Activated T-cell treated with anti-CD3 and anti-CD28 coated beads, Interleukin-2, amount 50 U/mL, for 24 hours (primary cell): ENCODE measurements around the gene ABCB8.

ENCODE experiments used
- DNase-seq: peaks from one replicate; pipeline ENCODE4 v3.0.0-alpha.2; 2020
- H3K27ac Mint-ChIP-seq: 2 replicates; pipeline ENCODE4 v1.8.0; 2020; ENCODE audit warnings: mild to moderate bottlenecking, mixed read lengths
- H3K27me3 Mint-ChIP-seq: 2 replicates; pipeline ENCODE4 v1.8.0; 2020; ENCODE audit warnings: mixed read lengths
- H3K36me3 Mint-ChIP-seq: 2 replicates; pipeline ENCODE4 v1.8.0; 2020; ENCODE audit warnings: low read depth, mixed read lengths
- H3K4me1 Mint-ChIP-seq: 2 replicates; pipeline ENCODE4 v1.8.0; 2020; ENCODE audit warnings: low read depth, mixed read lengths
- H3K4me3 Mint-ChIP-seq: 2 replicates; pipeline ENCODE4 v1.8.0; 2020; ENCODE audit warnings: mild to moderate bottlenecking, moderate library complexity, mixed read lengths
- H3K9me3 Mint-ChIP-seq: 2 replicates; pipeline ENCODE4 v1.8.0; 2020; ENCODE audit warnings: mixed read lengths

The ABCB8 gene

DNA sequence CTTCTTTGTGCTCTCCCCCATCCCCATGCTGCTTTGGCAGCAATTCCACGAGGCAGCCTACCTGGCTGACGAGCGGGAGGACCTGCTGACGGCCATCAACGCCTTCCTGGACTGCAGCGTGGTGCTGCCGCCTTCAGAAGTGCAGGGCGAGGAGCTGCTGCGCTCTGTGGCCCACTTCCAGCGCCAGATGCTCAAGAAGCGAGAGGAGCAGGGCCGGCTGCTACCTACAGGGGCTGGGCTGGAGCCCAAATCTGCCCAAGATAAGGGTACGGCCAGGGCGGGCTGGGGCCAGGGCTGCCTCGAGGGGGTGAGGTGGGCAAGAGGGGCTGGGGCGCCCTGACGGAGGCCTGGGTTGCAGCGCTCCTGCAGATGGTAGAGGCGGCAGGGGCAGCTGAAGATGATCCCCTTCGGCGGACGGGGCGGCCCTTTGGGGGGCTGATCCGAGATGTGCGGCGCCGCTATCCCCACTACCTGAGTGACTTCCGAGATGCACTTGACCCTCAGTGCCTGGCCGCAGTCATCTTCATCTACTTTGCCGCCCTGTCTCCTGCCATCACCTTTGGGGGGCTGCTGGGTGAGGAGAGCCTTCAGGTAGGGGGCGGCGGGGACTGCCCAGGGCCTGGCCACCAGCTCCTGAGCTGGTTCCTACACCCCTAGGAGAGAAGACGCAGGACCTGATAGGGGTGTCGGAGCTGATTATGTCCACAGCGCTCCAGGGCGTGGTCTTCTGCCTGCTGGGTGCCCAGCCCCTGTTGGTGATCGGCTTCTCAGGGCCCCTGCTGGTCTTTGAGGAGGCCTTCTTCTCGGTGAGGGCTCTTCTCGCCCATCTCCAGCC, 43.0 kb downstream of the ABCB8 start:
- peaks cover 81% of the 10 kb centered on the region for H3K36me3 Mint-ChIP-seq

DNA sequence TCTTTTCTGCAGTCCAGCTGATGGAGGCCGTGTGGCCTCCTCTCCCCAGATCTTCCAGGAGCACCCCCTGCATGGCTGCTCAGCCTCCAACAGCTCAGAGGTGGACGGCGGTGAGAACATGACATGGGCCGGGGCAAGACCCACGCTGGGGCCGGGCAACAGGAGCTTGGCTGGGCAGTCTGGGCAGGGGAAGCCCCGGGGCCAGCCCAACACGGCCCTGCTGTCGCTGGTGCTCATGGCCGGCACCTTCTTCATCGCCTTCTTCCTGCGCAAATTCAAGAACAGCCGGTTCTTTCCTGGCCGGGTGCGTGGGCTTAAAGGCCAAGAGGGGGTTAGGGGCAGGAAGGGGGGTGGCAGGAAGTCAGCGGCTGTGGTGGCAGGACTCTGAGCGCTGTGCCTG, 45.7 kb downstream of the ABCB8 start:
- Mint-ChIP-seq H3K9me3 (no peaks in the 10 kb centered on the region), H3K4me1 (peaks cover 10% of the 10 kb centered on the region), H3K27ac (peak overlapping the region; percentile 47), H3K27me3 (no peaks in the 10 kb centered on the region), H3K36me3 (peaks cover 82% of the 10 kb centered on the region), H3K4me3 (no peak overlapping the region)
- no peak for DNase-seq

More for the DNA sequence above, 43.0 kb downstream of the ABCB8 start:
- Mint-ChIP-seq H3K27me3 (no peaks in the 10 kb centered on the region), H3K27ac (no peak overlapping the region), H3K4me3 (no peak overlapping the region), H3K9me3 (no peaks in the 10 kb centered on the region), H3K4me1 (no peaks in the 10 kb centered on the region)
- no peak for DNase-seq

DNA sequence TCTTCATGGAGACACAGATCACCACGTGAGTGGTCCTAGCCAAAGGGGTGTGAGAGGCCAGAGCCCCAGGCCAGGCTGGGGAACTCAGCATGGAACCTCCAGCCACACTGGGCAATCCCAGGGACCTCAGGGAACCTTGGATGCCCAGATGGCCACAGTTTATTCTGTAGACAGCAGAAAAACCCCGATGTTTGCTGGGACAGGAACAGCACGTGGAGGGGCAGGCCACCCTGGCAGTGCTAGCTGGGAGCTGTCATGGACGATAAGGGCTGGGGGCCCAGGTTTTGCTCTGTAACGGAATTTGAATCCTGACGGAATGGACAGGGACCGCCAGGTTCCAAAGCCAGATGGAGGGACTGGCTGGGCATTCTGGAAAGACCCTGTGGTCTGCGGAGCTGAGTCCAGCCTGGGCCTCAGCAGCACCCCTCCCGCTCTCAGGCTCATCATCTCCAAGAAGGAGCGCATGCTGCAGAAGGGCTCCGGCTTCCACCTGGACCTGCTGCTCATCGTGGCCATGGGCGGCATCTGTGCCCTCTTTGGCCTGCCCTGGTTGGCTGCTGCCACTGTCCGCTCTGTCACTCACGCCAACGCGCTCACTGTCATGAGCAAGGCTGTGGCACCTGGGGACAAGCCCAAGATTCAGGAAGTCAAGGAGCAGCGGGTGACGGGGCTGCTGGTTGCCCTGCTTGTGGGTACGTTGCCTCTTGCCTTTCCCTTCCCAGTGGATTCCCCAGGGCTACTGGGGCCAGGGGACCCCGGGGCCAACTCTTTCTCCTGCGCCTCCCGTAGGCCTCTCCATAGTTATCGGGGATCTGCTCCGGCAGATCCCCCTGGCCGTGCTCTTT, 46.8 kb downstream of the ABCB8 start:
- Mint-ChIP-seq H3K27me3 (no peaks in the 10 kb centered on the region), H3K4me3 (no peak overlapping the region), H3K27ac (no peak overlapping the region), H3K9me3 (no peaks in the 10 kb centered on the region), H3K4me1 (peaks cover 19% of the 10 kb centered on the region), H3K36me3 (peaks cover 81% of the 10 kb centered on the region)
- no peak for DNase-seq

DNA sequence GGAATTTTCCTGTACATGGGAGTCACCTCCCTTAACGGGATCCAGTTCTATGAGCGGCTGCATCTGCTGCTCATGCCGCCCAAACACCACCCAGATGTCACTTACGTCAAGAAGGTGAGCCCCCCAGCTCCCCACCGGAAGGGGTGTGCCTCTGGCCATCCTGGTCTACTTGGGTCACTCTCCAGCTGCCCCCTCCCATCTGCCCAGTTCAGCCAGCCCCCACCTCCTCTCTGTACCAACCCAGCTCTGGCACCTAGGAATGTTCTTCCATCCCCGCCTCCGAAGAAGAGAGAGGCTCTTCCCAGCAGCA, 47.4 kb downstream of the ABCB8 start:
- no peak overlapping the region for H3K4me3 Mint-ChIP-seq
- H3K27me3 Mint-ChIP-seq = no peaks in the 10 kb centered on the region
- peaks cover 19% of the 10 kb centered on the region for H3K4me1 Mint-ChIP-seq
- no peaks in the 10 kb centered on the region for H3K9me3 Mint-ChIP-seq
- H3K27ac Mint-ChIP-seq = no peak overlapping the region
- DNase-seq = no peak
- peaks cover 76% of the 10 kb centered on the region for H3K36me3 Mint-ChIP-seq

DNA sequence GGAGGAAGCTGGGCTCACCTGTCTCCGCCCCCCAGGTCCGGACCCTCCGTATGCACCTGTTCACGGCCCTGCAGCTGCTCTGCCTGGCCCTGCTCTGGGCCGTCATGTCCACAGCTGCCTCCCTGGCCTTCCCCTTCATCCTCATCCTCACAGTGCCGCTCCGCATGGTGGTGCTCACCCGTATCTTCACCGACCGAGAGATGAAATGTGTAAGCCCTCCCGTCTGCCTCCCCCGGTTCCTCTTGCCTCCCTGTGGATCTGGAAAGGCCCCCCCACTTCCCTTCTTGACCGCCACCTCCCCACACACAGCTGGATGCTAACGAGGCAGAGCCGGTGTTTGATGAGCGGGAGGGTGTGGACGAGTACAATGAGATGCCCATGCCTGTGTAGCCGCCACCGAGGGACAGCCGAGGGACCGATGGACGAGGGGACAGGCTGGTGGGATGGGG, 47.8 kb downstream of the ABCB8 start:
- Mint-ChIP-seq H3K4me1 (peaks cover 22% of the 10 kb centered on the region), H3K36me3 (peaks cover 72% of the 10 kb centered on the region), H3K4me3 (no peak overlapping the region), H3K27ac (peak overlapping the region; percentile 64), H3K9me3 (no peaks in the 10 kb centered on the region), H3K27me3 (no peaks in the 10 kb centered on the region)
- DNase-seq = no peak

DNA sequence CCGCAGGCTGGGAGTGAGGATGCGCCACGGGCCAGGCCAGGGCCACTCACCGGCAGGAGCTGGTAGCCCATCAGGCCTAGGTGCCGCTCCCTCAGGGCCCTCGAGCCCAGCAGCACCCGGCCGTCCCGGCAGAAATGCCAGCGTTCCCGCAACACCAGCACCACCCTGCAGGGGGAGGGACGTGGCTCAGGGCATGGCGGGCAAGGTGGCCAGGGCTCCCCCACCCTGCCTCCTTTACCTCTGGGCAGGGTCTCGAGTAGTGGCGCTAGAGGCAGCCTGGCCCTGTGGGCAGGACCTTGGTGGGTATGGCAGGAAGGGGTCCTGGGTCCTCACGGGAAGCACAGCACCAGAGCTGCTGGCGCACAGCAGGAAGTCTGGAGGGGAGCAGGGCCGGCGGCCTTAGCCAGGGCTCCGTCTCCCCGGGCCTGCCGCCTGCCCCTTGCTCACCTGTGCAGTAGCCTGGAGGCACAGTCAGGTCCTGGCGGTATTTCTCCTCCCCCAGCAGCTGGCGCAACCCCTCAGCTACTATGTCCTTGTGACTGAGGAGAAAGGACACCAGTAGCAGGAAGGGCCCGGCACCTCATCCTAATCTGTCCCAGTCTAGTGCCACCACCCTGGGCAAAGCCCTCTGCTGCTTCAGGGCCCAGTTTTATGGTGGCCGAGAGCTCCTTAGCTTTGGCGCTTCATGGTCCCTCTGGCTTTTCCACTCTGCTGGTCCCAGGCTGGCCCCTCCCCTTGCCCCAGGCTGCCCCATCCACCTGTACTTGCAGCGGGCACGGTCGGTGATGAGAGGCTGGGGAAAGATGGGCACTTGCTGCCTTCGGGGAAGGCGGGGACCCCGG, 48.8 kb downstream of the ABCB8 start:
- no peak overlapping the region for H3K4me3 Mint-ChIP-seq
- H3K27me3 Mint-ChIP-seq = no peaks in the 10 kb centered on the region
- H3K27ac Mint-ChIP-seq = no peak overlapping the region
- DNase-seq = no peak
- peaks cover 67% of the 10 kb centered on the region for H3K36me3 Mint-ChIP-seq
- H3K9me3 Mint-ChIP-seq = no peaks in the 10 kb centered on the region
- H3K4me1 Mint-ChIP-seq = peaks cover 27% of the 10 kb centered on the region

DNA sequence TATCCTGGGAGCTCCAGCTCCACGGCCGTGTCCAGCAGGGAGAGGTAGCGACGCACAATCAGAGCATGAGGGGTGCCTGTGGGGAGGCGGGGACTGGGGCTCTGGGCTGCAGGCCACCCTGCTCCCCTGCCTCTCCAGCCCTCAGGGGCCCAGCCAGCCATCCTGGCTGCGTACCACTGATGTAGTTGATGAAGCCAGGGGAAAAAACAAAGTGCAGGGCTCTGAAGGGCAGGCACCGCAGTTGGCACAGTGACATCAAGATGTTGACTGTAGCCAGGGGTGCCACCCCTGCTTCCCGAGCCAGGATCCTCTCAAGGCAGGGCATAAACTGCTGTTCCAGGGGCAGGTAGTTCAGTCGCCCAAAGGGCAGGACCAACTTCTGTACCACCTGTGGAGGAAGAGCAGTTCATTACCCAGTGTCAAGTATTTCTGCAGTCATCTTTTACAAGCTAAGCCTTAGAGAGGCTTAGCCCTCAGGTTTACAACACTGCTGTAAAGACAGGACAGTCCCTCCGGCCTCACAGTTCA, 49.5 kb downstream of the ABCB8 start:
- Mint-ChIP-seq H3K36me3 (peaks cover 66% of the 10 kb centered on the region), H3K27me3 (no peaks in the 10 kb centered on the region), H3K27ac (peak overlapping the region; percentile 77), H3K4me1 (peaks cover 33% of the 10 kb centered on the region), H3K9me3 (no peaks in the 10 kb centered on the region), H3K4me3 (peak overlapping the region; percentile 59)
- no peak for DNase-seq

DNA sequence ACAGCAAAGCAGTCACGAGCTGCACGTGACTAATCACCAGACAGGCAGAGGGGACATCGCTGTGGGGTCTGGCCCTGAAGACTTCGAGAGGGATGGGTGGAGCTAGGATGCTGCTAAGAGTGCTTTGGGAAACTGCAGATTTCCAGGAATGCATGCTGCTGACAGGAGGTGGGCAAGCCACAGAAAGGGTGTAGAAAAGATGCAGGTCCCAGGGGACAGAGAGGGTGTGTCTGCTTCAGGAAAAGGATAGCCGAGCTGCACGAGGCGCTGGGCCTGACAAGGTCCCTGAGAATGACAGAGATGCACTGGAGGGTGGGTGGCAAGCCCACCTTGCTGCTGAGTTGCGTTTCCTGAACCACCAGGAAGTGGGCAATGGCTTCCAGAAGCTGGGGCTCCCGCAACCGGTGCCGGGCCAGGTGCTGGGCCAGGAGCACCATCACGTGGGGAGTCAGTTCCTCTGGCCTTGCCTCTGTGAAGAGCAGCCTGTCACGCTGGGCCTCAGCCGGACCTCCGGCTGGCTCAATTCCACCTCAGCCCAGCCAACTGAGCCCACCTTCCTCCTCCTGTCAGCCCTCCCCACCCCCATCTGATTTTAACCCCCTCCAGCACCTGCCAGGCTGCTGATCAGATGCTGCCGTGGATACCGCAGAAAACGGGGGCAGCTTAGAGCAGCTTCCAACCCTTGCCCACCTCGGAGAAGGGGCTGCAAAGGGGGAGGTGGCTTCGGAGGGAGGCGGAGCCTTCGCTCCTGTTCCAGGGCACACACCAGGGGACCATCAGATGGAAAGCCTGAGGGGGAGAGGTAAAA, 50.2 kb downstream of the ABCB8 start:
- Mint-ChIP-seq H3K4me1 (peaks cover 36% of the 10 kb centered on the region), H3K27me3 (no peaks in the 10 kb centered on the region), H3K36me3 (peaks cover 69% of the 10 kb centered on the region), H3K4me3 (peak overlapping the region; percentile 85), H3K27ac (peak overlapping the region; percentile 88), H3K9me3 (no peaks in the 10 kb centered on the region)
- no peak for DNase-seq

DNA sequence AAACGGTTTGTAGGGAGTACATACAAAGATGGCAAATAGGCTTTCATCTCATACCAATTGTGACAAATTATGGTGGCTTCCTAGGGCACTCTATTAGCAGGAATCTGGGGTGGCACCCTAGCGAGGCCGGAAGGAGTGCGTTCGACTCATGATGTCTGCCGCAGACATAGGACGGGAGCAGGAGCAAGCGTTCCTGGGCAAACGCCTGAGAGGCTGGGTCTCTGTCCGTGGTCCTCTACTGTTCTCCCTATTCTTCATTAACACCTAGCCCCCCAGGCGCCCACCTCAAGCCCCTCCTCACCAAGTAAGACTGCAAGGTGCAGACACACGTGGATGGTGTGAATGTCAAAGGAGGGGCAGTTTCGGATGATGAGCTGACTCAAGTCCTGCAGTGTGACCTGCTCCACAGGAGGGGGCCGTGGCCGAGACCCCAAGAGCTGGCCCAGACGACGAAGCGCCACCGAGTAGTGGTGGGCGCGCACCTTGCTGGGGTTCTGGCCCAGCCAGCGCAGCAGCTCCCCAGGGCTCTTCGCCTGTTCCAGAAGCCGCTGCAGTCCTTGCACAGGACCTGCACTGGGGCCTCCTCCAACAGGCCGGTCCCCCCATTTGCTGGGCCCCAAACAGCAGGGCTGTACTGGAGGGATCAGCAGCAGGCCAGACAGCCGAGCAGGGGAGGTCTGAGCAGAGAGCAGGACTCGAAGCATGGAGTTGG, 51.1 kb downstream of the ABCB8 start:
- Mint-ChIP-seq H3K27ac (peak overlapping the region; percentile 88), H3K4me1 (peaks cover 38% of the 10 kb centered on the region)

DNA sequence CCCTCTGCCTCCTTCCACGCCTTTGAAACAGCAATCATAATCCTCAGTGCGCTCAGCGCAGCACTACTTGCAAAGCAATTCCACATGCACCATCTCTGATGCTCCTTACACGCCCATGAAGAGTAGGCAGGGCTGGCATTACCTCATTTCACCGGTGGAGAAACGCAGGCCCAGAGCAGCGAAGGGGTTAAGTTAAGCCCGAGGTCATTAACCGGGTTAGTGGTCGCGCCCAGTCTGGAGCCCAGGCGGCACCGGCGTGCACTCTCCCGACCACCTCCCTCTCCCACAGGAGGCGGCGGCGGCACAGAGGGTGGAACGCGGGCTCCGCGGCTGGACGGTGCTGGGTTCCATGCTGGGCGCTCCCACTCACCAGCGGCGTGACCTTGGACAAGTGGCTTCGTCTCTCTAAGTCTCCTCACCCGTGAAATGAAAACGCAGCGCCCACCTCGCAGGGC, 51.8 kb downstream of the ABCB8 start:
- Mint-ChIP-seq H3K9me3 (no peaks in the 10 kb centered on the region), H3K4me1 (peaks cover 42% of the 10 kb centered on the region), H3K27ac (peak overlapping the region; percentile 88)

More for the DNA sequence above, 51.1 kb downstream of the ABCB8 start:
- no peak for DNase-seq
- Mint-ChIP-seq H3K36me3 (peaks cover 61% of the 10 kb centered on the region), H3K9me3 (no peaks in the 10 kb centered on the region), H3K4me3 (peak overlapping the region; percentile 85), H3K27me3 (no peaks in the 10 kb centered on the region)

DNA sequence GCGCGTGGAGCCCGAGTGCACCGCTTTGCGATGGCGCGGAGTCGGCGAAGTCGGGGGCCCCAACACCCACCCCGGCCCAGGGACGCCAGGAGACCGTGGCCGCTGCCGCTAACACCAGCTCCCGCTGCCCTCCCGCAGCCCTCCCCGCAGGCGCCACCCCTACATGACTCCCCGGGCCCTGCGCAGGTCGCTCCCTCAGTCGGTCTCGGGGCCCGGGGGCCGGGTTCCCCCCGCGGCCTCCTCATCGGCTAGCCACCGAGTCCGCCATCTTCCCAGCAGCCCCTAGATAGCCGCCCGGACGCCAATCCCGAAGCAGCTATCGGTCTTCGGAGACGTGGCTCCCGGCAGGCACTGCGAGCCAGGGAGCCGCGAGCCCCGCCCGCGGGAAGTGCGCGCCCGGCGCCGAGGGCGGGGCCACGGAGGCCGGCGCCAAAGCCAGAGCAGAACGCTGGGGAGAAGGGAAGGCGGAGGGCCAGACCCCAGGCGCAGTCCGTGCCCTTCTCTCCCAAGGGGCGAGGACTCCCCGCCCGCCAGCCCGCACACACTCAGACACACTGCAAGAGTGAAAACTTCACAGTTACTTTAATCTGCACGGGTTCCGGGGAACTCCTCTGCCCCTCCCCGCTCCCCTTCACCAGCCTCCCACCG, 52.4 kb downstream of the ABCB8 start, which contains the start of gene FASTK:
Gene FASTK, minus strand, starts transcription at position 288 of the 648 bp plus-strand sequence. Its CDS starts 43 bp downstream, at position 245.
- DNase-seq = peak; percentile 90
- Mint-ChIP-seq H3K27ac (peak within 1 kb of the TSS; percentile 95), H3K27me3 (peaks cover 7% of the 10 kb centered on the region), H3K36me3 (peaks cover 50% of the 10 kb centered on the region), H3K4me1 (peaks cover 47% of the 10 kb centered on the region), H3K4me3 (peak within 1 kb of the TSS; percentile 95), H3K9me3 (no peaks in the 10 kb centered on the region)

More for the DNA sequence above, 51.8 kb downstream of the ABCB8 start:
- Mint-ChIP-seq H3K4me3 (peak overlapping the region; percentile 85), H3K36me3 (peaks cover 56% of the 10 kb centered on the region), H3K27me3 (peaks cover 4% of the 10 kb centered on the region)
- no peak for DNase-seq
